Right lobe of liver (tissue), 4 donors: Measurements from ENCODE around the gene NAV2.

Source experiments
- POLR2A ChIP-seq: fragments of 450-650 bp; IDR thresholded peaks from one replicate; pipeline ENCODE4 v1.6.1; 2017; ENCODE audit warnings: antibody characterized with exemption, mild to moderate bottlenecking
- TF ChIP-seq, protein P1 (sequence below), 4 donors: fragments of 200-600 bp in 3 of 4; fragments of 450-650 bp in 1 of 4; IDR thresholded peaks; one replicate each; pipeline versions ENCODE4 v1.5.1 to v1.8.0; 2016 to 2022; ENCODE audit warnings: antibody characterized with exemption in 4 of 4, mild to moderate bottlenecking in 2 of 4
- donor health status: DM: no; HTN: no; CAD: no.
- donor health status: DM: no; HTN: no; CAD: no.
- donor health status: DM: no; HTN: yes; CAD: no.

DNA sequence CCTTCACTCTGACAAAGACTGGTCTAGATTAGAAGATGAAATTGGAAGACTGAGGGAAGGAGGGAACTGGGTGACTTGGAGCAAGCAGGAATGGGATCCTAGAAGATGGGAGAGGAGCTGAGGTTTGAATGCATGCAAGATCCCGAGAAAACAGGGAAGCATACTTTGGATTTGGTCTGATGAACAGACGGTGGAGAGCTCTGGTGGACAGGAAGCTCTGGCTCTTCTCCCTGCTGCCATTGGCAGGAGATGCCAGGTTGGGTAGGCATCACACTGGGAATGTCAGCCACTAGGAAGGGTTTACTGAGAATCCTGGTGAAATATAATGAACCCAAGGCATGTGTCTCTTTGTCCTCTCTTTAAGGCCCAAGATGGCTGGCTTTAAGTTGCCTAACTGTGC is 16.5 kb downstream of the NAV2 start:
- TF ChIP-seq POLR2A = no peak
- TF ChIP-seq, protein P1, sequence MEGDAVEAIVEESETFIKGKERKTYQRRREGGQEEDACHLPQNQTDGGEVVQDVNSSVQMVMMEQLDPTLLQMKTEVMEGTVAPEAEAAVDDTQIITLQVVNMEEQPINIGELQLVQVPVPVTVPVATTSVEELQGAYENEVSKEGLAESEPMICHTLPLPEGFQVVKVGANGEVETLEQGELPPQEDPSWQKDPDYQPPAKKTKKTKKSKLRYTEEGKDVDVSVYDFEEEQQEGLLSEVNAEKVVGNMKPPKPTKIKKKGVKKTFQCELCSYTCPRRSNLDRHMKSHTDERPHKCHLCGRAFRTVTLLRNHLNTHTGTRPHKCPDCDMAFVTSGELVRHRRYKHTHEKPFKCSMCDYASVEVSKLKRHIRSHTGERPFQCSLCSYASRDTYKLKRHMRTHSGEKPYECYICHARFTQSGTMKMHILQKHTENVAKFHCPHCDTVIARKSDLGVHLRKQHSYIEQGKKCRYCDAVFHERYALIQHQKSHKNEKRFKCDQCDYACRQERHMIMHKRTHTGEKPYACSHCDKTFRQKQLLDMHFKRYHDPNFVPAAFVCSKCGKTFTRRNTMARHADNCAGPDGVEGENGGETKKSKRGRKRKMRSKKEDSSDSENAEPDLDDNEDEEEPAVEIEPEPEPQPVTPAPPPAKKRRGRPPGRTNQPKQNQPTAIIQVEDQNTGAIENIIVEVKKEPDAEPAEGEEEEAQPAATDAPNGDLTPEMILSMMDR (IDR thresholded peaks at IDR 0.05) = no peak
